Common myeloid progenitor, CD34-positive (primary cell): ENCODE measurements around the gene CCDC24.

Experiments
- CTCF ChIA-PET: fragments of 350-600 bp; sonication (Branson Sonifier 250); formaldehyde crosslinking; loops from one replicate; lab custom pipeline; 2021; ENCODE audit warnings: antibody characterized with exemption; lab: Charles Lee
- POLR2A ChIA-PET: fragments of 350-600 bp; sonication (Branson Sonifier 250); formaldehyde crosslinking; loops from one replicate; lab custom pipeline; 2021; ENCODE audit warnings: antibody characterized with exemption; lab: Charles Lee
- DNase-seq, 3 donors: peaks; one replicate each; pipeline versions ENCODE4 v3.0.0 to v3.0.0-alpha.2; 2013
- H3K27ac ChIP-seq, 2 experiments: 1 replicate in 1 of 2; 2 replicates in 1 of 2; pipeline ENCODE4 v1.7.0; 2013; ENCODE audit warnings: inconsistent platforms in 2 of 2, low read length in 2 of 2, mild to moderate bottlenecking in 2 of 2, low read depth in 1 of 2, moderate library complexity in 1 of 2; ENCODE audit not compliant: severe bottlenecking in 2 of 2, insufficient read depth in 1 of 2, poor library complexity in 1 of 2
- H3K27me3 ChIP-seq, 5 experiments: replicated peaks in 2 of 5; 1 replicate in 3 of 5; 2 replicates in 2 of 5; pipeline versions ENCODE4 v1.6.1 to v1.7.0; 2013; ENCODE audit warnings: low read length in 4 of 5, mild to moderate bottlenecking in 2 of 5, moderate library complexity in 2 of 5, inconsistent platforms in 1 of 5; ENCODE audit not compliant: insufficient read depth in 5 of 5, control insufficient read depth in 4 of 5
- H3K36me3 ChIP-seq, 4 experiments: 1 replicate in 2 of 4; 2 replicates in 2 of 4; pipeline versions ENCODE4 v1.6.1 to v1.7.0; 2013; ENCODE audit warnings: low read length in 3 of 4, control low read depth in 1 of 4, mild to moderate bottlenecking in 1 of 4; ENCODE audit not compliant: control insufficient read depth in 4 of 4, insufficient read depth in 4 of 4
- H3K4me1 ChIP-seq, 4 experiments: 1 replicate in 3 of 4; 2 replicates in 1 of 4; pipeline versions ENCODE4 v1.6.1 to v1.7.1; 2013; ENCODE audit warnings: low read length in 3 of 4, mild to moderate bottlenecking in 3 of 4, control low read depth in 1 of 4, inconsistent platforms in 1 of 4, moderate library complexity in 1 of 4; ENCODE audit not compliant: control insufficient read depth in 4 of 4, insufficient read depth in 4 of 4; ENCODE audit errors: control extremely low read depth in 1 of 4
- H3K4me3 ChIP-seq, 7 experiments: 1 replicate in 4 of 7; 2 replicates in 3 of 7; pipeline versions ENCODE4 v1.5.1 to v1.7.0; 2013; ENCODE audit warnings: mild to moderate bottlenecking in 7 of 7, low read length in 6 of 7, moderate library complexity in 6 of 7, inconsistent platforms in 2 of 7, low read depth in 2 of 7, control low read depth in 1 of 7; ENCODE audit not compliant: insufficient read depth in 4 of 7, control insufficient read depth in 1 of 7; ENCODE audit errors: extremely low read depth in 1 of 7
- H3K9me3 ChIP-seq, 5 experiments: 1 replicate in 4 of 5; 2 replicates in 1 of 5; pipeline versions ENCODE4 v1.6.1 to v1.7.1; 2013; ENCODE audit warnings: low read length in 4 of 5, mild to moderate bottlenecking in 2 of 5, inconsistent platforms in 1 of 5, low read depth in 1 of 5, moderate library complexity in 1 of 5; ENCODE audit not compliant: control insufficient read depth in 4 of 5, insufficient read depth in 2 of 5; ENCODE audit errors: control extremely low read depth in 1 of 5
- WGBS: methylation state at CpG from one replicate; pipeline ENCODE4 v1.1.5; 2013; ENCODE audit not compliant: insufficient coverage; 5-methylcytosine and 5-hydroxymethylcytosine counted together

The CCDC24 gene

GRCh38 chr1:44012941-44013609 is 21.7 kb downstream of the CCDC24 start:
- peak in 2 of 3 donors; percentile 72 to 78 for DNase-seq

GRCh38 chr1:44013949-44014348 is 22.6 kb downstream of the CCDC24 start:
- no peaks in the 10 kb centered on the region for H3K36me3 ChIP-seq
- H3K9me3 ChIP-seq: no peaks in the 10 kb centered on the region
- CTCF ChIA-PET: interaction anchor here (0.6 to 6.9 kb wide), 9 partner anchors 9 to 558 kb away, joined by 3 to 51 read pairs (median 4); no protein-coding TSS in a partner anchor
- POLR2A ChIA-PET: no interaction called here
- 85% methylated on average over 5 of the region's 5 CpGs for WGBS
- peaks cover 0 to 32% (median 24%) of the 10 kb centered on the region in 4 experiments for H3K4me1 ChIP-seq
- H3K4me3 ChIP-seq: no peak overlapping the region
- peak in 1 of 3 donors; percentile 16 for DNase-seq
- no peaks in the 10 kb centered on the region for H3K27me3 ChIP-seq
- H3K27ac ChIP-seq: no peak overlapping the region

More at GRCh38 chr1:44012941-44013609, 21.7 kb downstream of the CCDC24 start:
- WGBS: 11% methylated on average over 13 of the region's 13 CpGs
- H3K9me3 ChIP-seq: no peaks in the 10 kb centered on the region
- ChIA-PET POLR2A (no interaction called here), CTCF (interaction anchor here (0.8 to 6.9 kb wide), 6 partner anchors 8 to 35 kb away, joined by 3 to 51 read pairs (median 6); partner anchors contain the start of gene SLC6A9)
- H3K4me3 ChIP-seq: no peak overlapping the region
- H3K27ac ChIP-seq: no peak overlapping the region
- peaks cover 0 to 32% (median 24%) of the 10 kb centered on the region in 4 experiments for H3K4me1 ChIP-seq
- H3K36me3 ChIP-seq: no peaks in the 10 kb centered on the region
- H3K27me3 ChIP-seq: no peaks in the 10 kb centered on the region

GRCh38 chr1:44014365-44015104 is 23.1 kb downstream of the CCDC24 start:
- H3K9me3 ChIP-seq: no peaks in the 10 kb centered on the region
- H3K36me3 ChIP-seq: no peaks in the 10 kb centered on the region
- ChIA-PET POLR2A (no interaction called here), CTCF (interaction anchor here (0.6 to 6.9 kb wide), 9 partner anchors 9 to 557 kb away, joined by 3 to 51 read pairs (median 4); no protein-coding TSS in a partner anchor)
- no peak overlapping the region for H3K4me3 ChIP-seq
- DNase-seq: no peak
- peaks cover 0 to 32% (median 24%) of the 10 kb centered on the region in 4 experiments for H3K4me1 ChIP-seq
- no peak overlapping the region for H3K27ac ChIP-seq
- 96% methylated on average over 6 of the region's 8 CpGs for WGBS
- H3K27me3 ChIP-seq: no peaks in the 10 kb centered on the region

GRCh38 chr1:44015206-44015605 is 23.8 kb downstream of the CCDC24 start:
- Histone ChIP-seq H3K27ac (no peak overlapping the region), H3K27me3 (no peaks in the 10 kb centered on the region), H3K4me1 (peaks cover 0 to 32% (median 24%) of the 10 kb centered on the region in 4 experiments), H3K36me3 (no peaks in the 10 kb centered on the region), H3K4me3 (no peak overlapping the region), H3K9me3 (no peaks in the 10 kb centered on the region)
- no peak for DNase-seq
- 100% methylated on average over 3 of the region's 3 CpGs for WGBS
- ChIA-PET POLR2A (no interaction called here), CTCF (interaction anchor here (1.3 to 6.9 kb wide), 4 partner anchors 10 to 33 kb away, joined by 3 to 51 read pairs (median 23); no protein-coding TSS in a partner anchor)

GRCh38 chr1:44016041-44016889 is 24.9 kb downstream of the CCDC24 start:
- Histone ChIP-seq H3K9me3 (no peaks in the 10 kb centered on the region), H3K27ac (no peak overlapping the region), H3K4me3 (no peak overlapping the region), H3K4me1 (peaks cover 0 to 30% (median 23%) of the 10 kb centered on the region in 4 experiments), H3K27me3 (no peaks in the 10 kb centered on the region), H3K36me3 (no peaks in the 10 kb centered on the region)
- ChIA-PET POLR2A (no interaction called here), CTCF (interaction anchor here (1.0 to 7.2 kb wide), 5 partner anchors 11 to 26 kb away, joined by 4 to 51 read pairs (median 38); no protein-coding TSS in a partner anchor)
- DNase-seq: no peak
- WGBS: 95% methylated on average over 15 of the region's 20 CpGs

- 99% methylated on average over 11 of the region's 20 CpGs for WGBS
- no peak for DNase-seq
- ChIA-PET POLR2A (no interaction called here), CTCF (interaction anchor here (1.0 to 7.2 kb wide), 4 partner anchors 12 to 26 kb away, joined by 4 to 51 read pairs (median 22); no protein-coding TSS in a partner anchor)
- Histone ChIP-seq H3K4me3 (no peak overlapping the region), H3K27me3 (no peaks in the 10 kb centered on the region), H3K36me3 (no peaks in the 10 kb centered on the region), H3K4me1 (peaks cover 0 to 25% (median 23%) of the 10 kb centered on the region in 4 experiments), H3K9me3 (no peaks in the 10 kb centered on the region), H3K27ac (no peak overlapping the region)
Measured at GRCh38 chr1:44016890-44017400, 25.5 kb downstream of the CCDC24 start.
